GM20000 (cell line): ENCODE data around the gene GJB6.
A peak's percentile ranks its signal among the peaks of the same experiment; 100 is the strongest.

Experiments
- DNase-seq: peaks from one replicate; pipeline ENCODE4 v3.0.0; 2012; ENCODE audit warnings: low spot score
- TF ChIP-seq, protein P1 (sequence below): IDR thresholded peaks from 2 replicates; pipeline ENCODE4 v1.5.1; 2012; ENCODE audit warnings: mild to moderate bottlenecking, control low read depth; ENCODE audit errors: extremely low read depth, missing control alignments

Gene GJB6

GRCh38 chr13:20247403-20247802 lies 15.3 kb upstream of the GJB6 start:
- TF ChIP-seq, protein P1, sequence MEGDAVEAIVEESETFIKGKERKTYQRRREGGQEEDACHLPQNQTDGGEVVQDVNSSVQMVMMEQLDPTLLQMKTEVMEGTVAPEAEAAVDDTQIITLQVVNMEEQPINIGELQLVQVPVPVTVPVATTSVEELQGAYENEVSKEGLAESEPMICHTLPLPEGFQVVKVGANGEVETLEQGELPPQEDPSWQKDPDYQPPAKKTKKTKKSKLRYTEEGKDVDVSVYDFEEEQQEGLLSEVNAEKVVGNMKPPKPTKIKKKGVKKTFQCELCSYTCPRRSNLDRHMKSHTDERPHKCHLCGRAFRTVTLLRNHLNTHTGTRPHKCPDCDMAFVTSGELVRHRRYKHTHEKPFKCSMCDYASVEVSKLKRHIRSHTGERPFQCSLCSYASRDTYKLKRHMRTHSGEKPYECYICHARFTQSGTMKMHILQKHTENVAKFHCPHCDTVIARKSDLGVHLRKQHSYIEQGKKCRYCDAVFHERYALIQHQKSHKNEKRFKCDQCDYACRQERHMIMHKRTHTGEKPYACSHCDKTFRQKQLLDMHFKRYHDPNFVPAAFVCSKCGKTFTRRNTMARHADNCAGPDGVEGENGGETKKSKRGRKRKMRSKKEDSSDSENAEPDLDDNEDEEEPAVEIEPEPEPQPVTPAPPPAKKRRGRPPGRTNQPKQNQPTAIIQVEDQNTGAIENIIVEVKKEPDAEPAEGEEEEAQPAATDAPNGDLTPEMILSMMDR = no peak
- no peak for DNase-seq

DNA sequence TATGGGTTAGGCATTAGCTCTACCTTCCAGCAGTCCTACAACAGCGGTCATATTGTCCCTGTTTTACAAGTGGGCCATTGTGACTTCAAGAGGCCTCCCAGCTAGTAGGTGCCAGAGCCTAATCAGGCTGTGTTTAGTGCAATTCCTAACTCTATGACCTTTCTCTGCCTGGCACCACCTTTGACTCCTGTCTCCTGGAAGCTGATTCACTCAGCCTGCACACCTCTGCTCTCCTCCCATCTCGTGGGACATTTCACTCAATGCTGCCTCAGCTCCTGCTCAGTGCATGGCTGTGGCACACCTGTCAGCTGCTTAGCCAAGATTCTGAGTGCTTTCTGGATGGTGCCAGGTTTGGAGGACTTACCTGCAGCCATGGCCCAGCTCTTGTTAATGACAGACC lies 9.5 kb upstream of the GJB6 start:
- TF ChIP-seq, protein P1 = no peak
- DNase-seq = no peak

GRCh38 chr13:20239748-20240147 lies 7.6 kb upstream of the GJB6 start:
- TF ChIP-seq, protein P1 = no peak
- no peak for DNase-seq

DNA sequence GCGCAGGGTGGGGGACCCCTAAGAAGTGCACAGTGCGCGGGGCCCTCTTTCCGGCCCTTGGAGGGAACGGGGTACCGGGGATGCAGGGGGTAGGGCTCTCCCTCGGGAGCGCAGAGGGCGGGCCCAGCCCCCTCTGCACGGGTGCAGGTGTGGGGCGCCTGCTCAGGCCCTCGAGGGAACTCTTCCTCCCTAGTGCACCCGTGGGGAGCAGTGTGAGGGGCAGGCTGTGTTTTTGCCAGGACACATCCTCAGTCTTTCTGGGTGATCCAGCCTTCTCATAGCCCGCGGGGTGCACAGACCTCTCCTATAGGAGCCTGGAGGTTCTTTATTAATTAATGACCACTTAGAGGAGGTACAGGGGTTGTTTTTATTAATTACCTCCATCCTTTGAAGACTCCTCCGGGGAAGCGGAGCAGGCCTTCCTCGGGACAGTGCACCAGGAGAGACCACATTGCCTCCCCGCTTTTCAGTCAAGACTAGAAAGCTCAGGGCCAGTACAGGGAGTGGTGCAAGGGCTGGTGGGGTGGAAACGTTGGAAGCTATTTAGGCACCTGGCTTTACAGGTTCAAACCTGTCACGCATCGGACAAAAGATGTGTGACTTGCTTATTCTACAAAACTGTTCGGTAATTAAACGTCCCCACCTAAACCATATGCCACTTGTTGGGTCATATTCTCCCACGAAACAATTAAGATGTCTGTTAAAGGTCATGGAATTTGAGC lies 598 bp upstream of the GJB6 start:
- TF ChIP-seq, protein P1 = no peak
- no peak for DNase-seq

GRCh38 chr13:20230913-20231838 lies 943 bp downstream of the GJB6 start:
- TF ChIP-seq, protein P1 = no peak

GRCh38 chr13:20227730-20228129 lies 4.4 kb downstream of the GJB6 start:
- DNase-seq = no peak
- TF ChIP-seq, protein P1 = no peak

More at GRCh38 chr13:20230913-20231838, 943 bp downstream of the GJB6 start:
- DNase-seq = peak; percentile 42

DNA sequence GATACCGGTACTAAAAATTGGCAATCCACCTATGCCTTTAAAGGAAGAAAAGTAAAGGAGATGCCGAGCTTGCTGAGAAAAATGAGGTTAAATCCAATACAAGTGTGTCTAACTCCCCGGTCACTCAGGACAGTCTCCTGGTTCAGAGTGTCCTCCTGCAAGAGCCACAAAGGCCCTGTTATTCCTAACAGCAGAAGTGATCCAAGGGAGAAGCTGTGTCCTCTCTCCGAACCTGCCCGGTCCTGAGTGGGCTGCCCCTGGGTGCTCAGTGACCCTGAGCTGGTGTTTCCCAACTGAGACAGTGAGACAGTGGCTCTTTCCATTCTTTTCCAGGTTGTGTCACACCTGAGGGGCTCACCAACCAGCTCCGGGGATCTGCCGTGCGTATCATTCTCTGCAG lies 4.8 kb downstream of the GJB6 start:
- no peak for DNase-seq
- TF ChIP-seq, protein P1 = no peak
